Large intestine (tissue), 3 donors: ENCODE data around the gene SNRNP200. TPM values are rescaled to one million over a fixed set of nuclear protein-coding genes. Genes with fewer than 3 reads are reported as not detected.
"Not testable (repeated sequence)": the region's sequence is repeated elsewhere in the genome, so short reads cannot be mapped to it uniquely, and the experiment has no call there.

Experiments used
- DNase-seq, 2 donors: peaks; one replicate each; pipeline versions ENCODE4 v3.0.0 to v3.0.0-alpha.2; 2013
- H3K27ac ChIP-seq: one replicate; pipeline ENCODE4 v1.5.1; 2013; ENCODE audit warnings: low read length
- H3K27me3 ChIP-seq: 2 replicates; pipeline ENCODE4 v1.6.1; 2013; ENCODE audit warnings: low read length; ENCODE audit not compliant: control insufficient read depth, insufficient read depth
- H3K36me3 ChIP-seq: 2 replicates; pipeline ENCODE4 v1.6.1; 2013; ENCODE audit warnings: low read length; ENCODE audit not compliant: control insufficient read depth, insufficient read depth
- H3K4me1 ChIP-seq: one replicate; pipeline ENCODE4 v1.6.1; 2013; ENCODE audit warnings: low read length; ENCODE audit not compliant: control insufficient read depth, insufficient read depth
- H3K4me3 ChIP-seq: one replicate; pipeline ENCODE4 v1.5.1; 2013; ENCODE audit warnings: low read length
- H3K9me3 ChIP-seq: one replicate; pipeline ENCODE4 v1.6.1; 2013; ENCODE audit warnings: mild to moderate bottlenecking, low read depth, low read length, moderate library complexity; ENCODE audit not compliant: control insufficient read depth
- WGBS: methylation state at CpG from one replicate; pipeline ENCODE4 v1.1.5; 2013; ENCODE audit warnings: low lambda C conversion rate; ENCODE audit not compliant: insufficient coverage; 5-methylcytosine and 5-hydroxymethylcytosine counted together
- polyA plus RNA-seq: library from polyadenylated mRNA; unstranded; fragments of 120-200 nt; gene quantifications from one replicate; pipeline ENCODE4 v1.2.1, GENCODE V29; 2013

Gene SNRNP200
- polyA plus RNA-seq, 1 donor, result 158 TPM

- no peak for DNase-seq
- H3K4me1 ChIP-seq, result peaks cover 59% of the 10 kb centered on the region
- no peak overlapping the region for H3K4me3 ChIP-seq
- WGBS, result no CpG with 5 or more reads among the region's 2 CpGs
- H3K27ac ChIP-seq, result peak overlapping the region; percentile 92
- no peaks in the 10 kb centered on the region for H3K9me3 ChIP-seq
- H3K27me3 ChIP-seq, result no peaks in the 10 kb centered on the region
- H3K36me3 ChIP-seq, result peaks cover 29% of the 10 kb centered on the region
These were observed 43.0 kb downstream of the SNRNP200 start for GRCh38 chr2:96262306-96262705.

- WGBS, result no CpG with 5 or more reads among the region's 6 CpGs
- H3K4me3 ChIP-seq, result no peak overlapping the region
These were observed 43.9 kb downstream of the SNRNP200 start for GRCh38 chr2:96261328-96262003.

GRCh38 chr2:96260387-96261260 is 44.7 kb downstream of the SNRNP200 start:
- Histone ChIP-seq H3K27ac (peak overlapping the region; percentile 92), H3K27me3 (no peaks in the 10 kb centered on the region), H3K4me3 (no peak overlapping the region), H3K9me3 (no peaks in the 10 kb centered on the region), H3K36me3 (peaks cover 31% of the 10 kb centered on the region), H3K4me1 (peaks cover 55% of the 10 kb centered on the region)
- WGBS, result no CpG with 5 or more reads among the region's 10 CpGs
- DNase-seq, result peak; percentile 67 to 89

More at GRCh38 chr2:96261328-96262003, 43.9 kb downstream of the SNRNP200 start:
- no peaks in the 10 kb centered on the region for H3K27me3 ChIP-seq
- H3K9me3 ChIP-seq, result no peaks in the 10 kb centered on the region
- DNase-seq, result peak; percentile 64 to 84
- H3K4me1 ChIP-seq, result peaks cover 55% of the 10 kb centered on the region
- H3K36me3 ChIP-seq, result peaks cover 30% of the 10 kb centered on the region
- H3K27ac ChIP-seq, result peak overlapping the region; percentile 92

GRCh38 chr2:96259497-96259921 is 45.8 kb downstream of the SNRNP200 start:
- H3K9me3 ChIP-seq, result no peaks in the 10 kb centered on the region
- no peaks in the 10 kb centered on the region for H3K27me3 ChIP-seq
- 20% methylated on average over 1 of the region's 5 CpGs for WGBS
- peak; percentile 40 to 70 for DNase-seq
- peak overlapping the region; percentile 92 for H3K27ac ChIP-seq
- peaks cover 53% of the 10 kb centered on the region for H3K4me1 ChIP-seq
- H3K36me3 ChIP-seq, result peaks cover 42% of the 10 kb centered on the region
- no peak overlapping the region for H3K4me3 ChIP-seq

- peaks cover 45% of the 10 kb centered on the region for H3K36me3 ChIP-seq
- H3K27ac ChIP-seq, result no peak overlapping the region
- peaks cover 47% of the 10 kb centered on the region for H3K4me1 ChIP-seq
- WGBS, result 100% methylated on average over 2 of the region's 7 CpGs
- no peak for DNase-seq
- no peak overlapping the region for H3K4me3 ChIP-seq
- H3K9me3 ChIP-seq, result no peaks in the 10 kb centered on the region
- H3K27me3 ChIP-seq, result no peaks in the 10 kb centered on the region
These were observed 47.0 kb downstream of the SNRNP200 start for GRCh38 chr2:96258166-96259022.

GRCh38 chr2:96257744-96258143 is 47.6 kb downstream of the SNRNP200 start:
- Histone ChIP-seq H3K36me3 (peaks cover 49% of the 10 kb centered on the region), H3K4me1 (peaks cover 52% of the 10 kb centered on the region)
- H3K27ac ChIP-seq, DNase-seq, H3K27me3 ChIP-seq, H3K4me3 ChIP-seq, H3K9me3 ChIP-seq: not testable (repeated sequence)
- WGBS, result no CpG with 5 or more reads among the region's 3 CpGs

- H3K4me1 ChIP-seq, result peaks cover 53% of the 10 kb centered on the region
- peaks cover 57% of the 10 kb centered on the region for H3K36me3 ChIP-seq
- 71% methylated on average over 1 of the region's 6 CpGs for WGBS
These were observed 48.7 kb downstream of the SNRNP200 start for GRCh38 chr2:96256611-96257113.

GRCh38 chr2:96254571-96254970 is 50.8 kb downstream of the SNRNP200 start:
- Histone ChIP-seq H3K36me3 (peaks cover 61% of the 10 kb centered on the region), H3K4me1 (peaks cover 33% of the 10 kb centered on the region), H3K9me3 (no peaks in the 10 kb centered on the region), H3K4me3 (no peak overlapping the region), H3K27ac (no peak overlapping the region), H3K27me3 (no peaks in the 10 kb centered on the region)
- no CpG with 5 or more reads among the region's 11 CpGs for WGBS
- DNase-seq, result no peak

More at GRCh38 chr2:96256611-96257113, 48.7 kb downstream of the SNRNP200 start:
- Histone ChIP-seq H3K9me3 (no peaks in the 10 kb centered on the region), H3K4me3 (no peak overlapping the region), H3K27ac (no peak overlapping the region), H3K27me3 (no peaks in the 10 kb centered on the region)
- DNase-seq, result no peak

- Histone ChIP-seq H3K27ac (peak overlapping the region; percentile 65), H3K4me1 (peaks cover 19% of the 10 kb centered on the region), H3K9me3 (no peaks in the 10 kb centered on the region), H3K27me3 (no peaks in the 10 kb centered on the region), H3K4me3 (no peak overlapping the region), H3K36me3 (peaks cover 49% of the 10 kb centered on the region)
- DNase-seq, result peak; percentile 72 to 81
- WGBS, result no CpG with 5 or more reads among the region's 7 CpGs
These were observed 52.3 kb downstream of the SNRNP200 start for GRCh38 chr2:96253006-96253405.

GRCh38 chr2:96252526-96252925 is 52.8 kb downstream of the SNRNP200 start:
- H3K4me3 ChIP-seq, result no peak overlapping the region
- no CpG with 5 or more reads among the region's 8 CpGs for WGBS
- DNase-seq, result no peak
- no peaks in the 10 kb centered on the region for H3K27me3 ChIP-seq
- no peaks in the 10 kb centered on the region for H3K9me3 ChIP-seq
- peaks cover 19% of the 10 kb centered on the region for H3K4me1 ChIP-seq
- H3K36me3 ChIP-seq, result peaks cover 49% of the 10 kb centered on the region
- peak overlapping the region; percentile 65 for H3K27ac ChIP-seq
